Measurements from ENCODE around the gene SLC5A10. TPM values are rescaled to one million over a fixed set of nuclear protein-coding genes. Genes with fewer than 3 reads are reported as not detected.
A peak's percentile ranks its signal among the peaks of the same experiment; 100 is the strongest.

Gene SLC5A10
- total RNA-seq, 1 donor from 2014 or later: not detected

DNA sequence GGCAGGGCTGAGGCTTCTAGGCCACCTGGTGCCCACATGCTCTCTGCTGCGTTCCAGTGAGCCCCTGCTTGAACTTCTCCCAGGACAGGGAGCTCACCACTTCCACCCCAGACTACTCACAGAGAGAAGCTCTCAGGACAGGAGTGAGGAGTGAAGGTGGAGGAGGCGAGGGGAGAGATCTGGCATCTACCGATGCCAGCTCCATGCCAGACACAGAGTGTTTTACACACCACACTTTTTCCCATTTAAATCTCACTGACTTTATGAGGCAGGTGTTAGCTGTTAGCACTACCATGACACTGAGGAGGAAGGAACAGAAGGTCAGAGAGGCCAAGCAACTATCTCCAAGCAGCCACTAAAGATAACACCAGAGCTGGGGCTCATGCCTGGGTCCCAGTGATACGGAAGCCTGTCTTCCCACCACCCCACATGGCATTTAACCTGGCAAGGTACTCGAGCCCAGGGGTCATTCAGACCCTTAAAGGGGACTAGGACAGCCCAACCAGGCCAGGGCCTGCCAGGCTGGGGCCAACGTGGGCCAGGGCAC is 45.8 kb downstream of the SLC5A10 start:
- Mint-ChIP-seq H3K4me3 (no peak overlapping the region), H3K4me1 (peaks cover 34% of the 10 kb centered on the region), H3K27me3 (no peaks in the 10 kb centered on the region), H3K9me3 (peaks cover 4% of the 10 kb centered on the region), H3K27ac (no peak overlapping the region), H3K36me3 (ENCODE audit: low read depth) (peaks cover 36% of the 10 kb centered on the region)
- DNase-seq (no peak), ATAC-seq (ENCODE audit: low read depth) (no peak)
- intact Hi-C loops (cut with micrococcal nuclease): no loop called here
- CTCF ChIA-PET: no interaction called here
- TF ChIP-seq, protein P1, sequence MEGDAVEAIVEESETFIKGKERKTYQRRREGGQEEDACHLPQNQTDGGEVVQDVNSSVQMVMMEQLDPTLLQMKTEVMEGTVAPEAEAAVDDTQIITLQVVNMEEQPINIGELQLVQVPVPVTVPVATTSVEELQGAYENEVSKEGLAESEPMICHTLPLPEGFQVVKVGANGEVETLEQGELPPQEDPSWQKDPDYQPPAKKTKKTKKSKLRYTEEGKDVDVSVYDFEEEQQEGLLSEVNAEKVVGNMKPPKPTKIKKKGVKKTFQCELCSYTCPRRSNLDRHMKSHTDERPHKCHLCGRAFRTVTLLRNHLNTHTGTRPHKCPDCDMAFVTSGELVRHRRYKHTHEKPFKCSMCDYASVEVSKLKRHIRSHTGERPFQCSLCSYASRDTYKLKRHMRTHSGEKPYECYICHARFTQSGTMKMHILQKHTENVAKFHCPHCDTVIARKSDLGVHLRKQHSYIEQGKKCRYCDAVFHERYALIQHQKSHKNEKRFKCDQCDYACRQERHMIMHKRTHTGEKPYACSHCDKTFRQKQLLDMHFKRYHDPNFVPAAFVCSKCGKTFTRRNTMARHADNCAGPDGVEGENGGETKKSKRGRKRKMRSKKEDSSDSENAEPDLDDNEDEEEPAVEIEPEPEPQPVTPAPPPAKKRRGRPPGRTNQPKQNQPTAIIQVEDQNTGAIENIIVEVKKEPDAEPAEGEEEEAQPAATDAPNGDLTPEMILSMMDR (IDR thresholded peaks at IDR 0.05): no peak
- POLR2A ChIA-PET: no interaction called here

DNA sequence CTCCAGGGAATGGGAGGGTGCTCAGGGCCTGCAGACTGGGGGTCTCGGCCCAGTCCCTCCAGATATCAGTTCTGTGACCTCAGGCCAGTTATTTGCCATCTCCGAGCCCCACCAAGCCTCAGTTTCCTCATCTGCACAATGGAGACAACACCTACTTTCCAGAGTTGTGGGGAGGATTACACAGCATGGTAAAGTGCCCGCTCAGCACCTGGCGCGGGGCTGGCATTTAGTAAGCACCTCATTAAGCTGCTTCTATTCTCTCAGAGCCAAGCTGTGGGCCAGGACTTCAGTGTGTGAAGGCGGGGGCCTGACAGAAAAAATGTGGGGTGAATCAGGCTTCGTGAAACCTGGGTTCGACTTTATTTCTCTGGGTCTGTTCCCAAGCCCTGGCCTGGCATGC is 47.4 kb downstream of the SLC5A10 start:
- peaks cover 26% of the 10 kb centered on the region for H3K4me1 Mint-ChIP-seq
- H3K9me3 Mint-ChIP-seq: peaks cover 4% of the 10 kb centered on the region
- ATAC-seq (ENCODE audit: low read depth) (no peak), DNase-seq (no peak)
- CTCF ChIA-PET: no interaction called here
- no peaks in the 10 kb centered on the region for H3K27me3 Mint-ChIP-seq
- H3K4me3 Mint-ChIP-seq: no peak overlapping the region
- peaks cover 33% of the 10 kb centered on the region for H3K36me3 Mint-ChIP-seq (ENCODE audit: low read depth)
- intact Hi-C loops (cut with micrococcal nuclease): no loop called here
- POLR2A ChIA-PET: no interaction called here
- TF ChIP-seq, protein P1 (IDR thresholded peaks at IDR 0.05): no peak
- H3K27ac Mint-ChIP-seq: no peak overlapping the region

DNA sequence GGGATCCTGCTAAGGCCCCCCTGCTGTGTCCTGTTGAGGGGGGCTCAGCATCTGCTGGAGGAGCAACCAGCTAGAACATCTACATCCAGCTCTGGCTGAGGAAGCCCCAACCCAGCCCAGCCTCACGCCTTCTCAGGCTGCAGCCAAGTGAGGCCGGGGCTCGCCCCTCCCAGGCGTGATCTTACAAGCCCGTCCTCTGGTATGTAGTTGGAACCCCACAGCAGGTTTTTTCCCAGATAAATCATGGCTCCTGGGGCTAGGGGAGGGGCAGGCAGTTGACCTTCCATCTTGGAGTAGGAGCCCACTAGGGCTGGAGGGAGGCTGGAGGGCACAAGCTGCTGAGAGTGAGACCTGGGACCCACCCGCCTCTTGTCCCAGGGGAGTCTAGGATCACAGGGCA is 47.9 kb downstream of the SLC5A10 start:
- Mint-ChIP-seq H3K27ac (no peak overlapping the region), H3K9me3 (peaks cover 4% of the 10 kb centered on the region), H3K27me3 (no peaks in the 10 kb centered on the region), H3K4me3 (no peak overlapping the region), H3K36me3 (ENCODE audit: low read depth) (peaks cover 31% of the 10 kb centered on the region), H3K4me1 (peaks cover 26% of the 10 kb centered on the region)
- ATAC-seq (ENCODE audit: low read depth) (no peak), DNase-seq (no peak)
- CTCF ChIA-PET: no interaction called here
- TF ChIP-seq, protein P1 (IDR thresholded peaks at IDR 0.05): no peak
- POLR2A ChIA-PET: no interaction called here
- intact Hi-C loops (cut with micrococcal nuclease): no loop called here

DNA sequence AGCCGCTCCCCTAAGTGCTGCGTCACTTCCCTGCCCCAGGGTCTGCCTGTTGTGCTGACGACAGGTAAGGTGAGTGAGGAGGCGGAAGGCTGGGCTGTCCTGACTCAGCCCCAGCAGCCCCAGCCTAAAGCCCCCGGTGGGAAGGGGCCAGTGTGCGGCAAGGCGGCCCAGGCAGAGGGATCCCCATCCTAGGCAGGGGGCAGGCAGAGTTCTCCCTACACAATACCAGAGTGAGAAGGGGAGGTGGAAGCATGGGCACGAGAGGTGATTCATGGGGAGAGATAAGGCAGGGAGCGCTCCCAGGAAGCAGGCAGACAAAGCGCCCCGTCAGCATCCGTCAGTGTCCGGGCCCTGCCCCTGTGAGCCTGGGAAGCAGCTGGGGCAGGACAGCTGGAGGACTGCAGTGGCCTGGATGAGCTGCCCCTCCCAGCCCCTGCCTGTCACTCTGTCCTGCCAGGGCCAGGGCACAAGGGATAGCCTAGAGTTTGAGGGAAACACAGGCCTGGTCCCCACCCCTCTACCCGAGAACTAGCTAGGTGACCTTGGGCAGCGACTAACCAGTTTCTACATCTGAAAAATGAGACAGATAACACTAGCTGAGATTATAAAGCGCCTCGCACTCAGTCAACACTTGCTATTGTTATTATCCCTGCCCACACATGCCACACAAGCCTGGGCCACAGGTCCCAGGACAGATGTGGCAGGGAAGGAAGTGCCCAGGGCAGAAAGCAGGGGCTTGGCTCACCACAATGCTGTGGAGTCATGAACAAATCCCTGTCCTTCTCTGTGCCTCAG is 48.8 kb downstream of the SLC5A10 start:
- ATAC-seq (ENCODE audit: low read depth) (no peak), DNase-seq (no peak)
- H3K9me3 Mint-ChIP-seq: no peaks in the 10 kb centered on the region
- no peak overlapping the region for H3K4me3 Mint-ChIP-seq
- H3K4me1 Mint-ChIP-seq: peaks cover 30% of the 10 kb centered on the region
- no peak overlapping the region for H3K27ac Mint-ChIP-seq
- TF ChIP-seq, protein P1 (IDR thresholded peaks at IDR 0.05): no peak
- peaks cover 26% of the 10 kb centered on the region for H3K36me3 Mint-ChIP-seq (ENCODE audit: low read depth)
- no peaks in the 10 kb centered on the region for H3K27me3 Mint-ChIP-seq
- CTCF ChIA-PET: interaction anchor here (1.5 kb wide), 1 partner anchor 40 kb away, joined by 3 read pairs; no protein-coding TSS in a partner anchor
- POLR2A ChIA-PET: no interaction called here
- intact Hi-C loops (cut with micrococcal nuclease): no loop called here

DNA sequence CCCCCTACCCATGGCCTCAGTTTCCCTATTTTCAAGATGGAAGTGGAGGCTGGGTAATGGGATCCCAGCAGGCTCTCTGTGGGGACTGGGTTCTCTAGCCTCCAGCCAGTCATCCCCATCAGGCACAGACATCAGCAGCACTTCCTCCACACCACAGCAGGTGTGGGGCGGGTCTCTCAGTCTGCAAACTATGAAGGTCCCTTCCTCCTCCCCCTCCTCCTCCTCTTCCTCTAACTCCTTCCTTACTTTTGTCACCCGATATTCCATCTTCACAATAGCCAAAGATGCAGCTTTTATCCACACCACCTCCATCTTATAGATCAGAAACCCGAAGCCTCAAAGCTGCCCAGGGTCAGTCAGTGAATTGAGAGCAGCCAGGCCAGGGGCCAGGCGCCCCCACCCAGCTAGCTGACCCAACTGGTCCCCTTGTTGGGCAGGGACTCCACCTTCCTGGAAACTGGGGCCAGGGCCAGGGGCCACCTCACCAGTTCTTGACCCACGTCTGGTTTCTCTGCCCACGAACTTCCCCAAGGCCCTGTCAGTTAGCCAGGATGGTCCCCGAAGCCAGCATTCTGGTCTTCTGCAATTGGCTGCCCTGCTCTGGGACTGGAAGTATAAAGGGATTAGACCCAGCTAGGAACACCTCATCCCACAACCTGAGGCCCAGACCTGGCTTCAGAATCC is 50.1 kb downstream of the SLC5A10 start:
- CTCF ChIA-PET: interaction anchor here (1.5 kb wide), 1 partner anchor 41 kb away, joined by 3 read pairs; no protein-coding TSS in a partner anchor
- TF ChIP-seq, protein P1 (IDR thresholded peaks at IDR 0.05): no peak
- peaks cover 33% of the 10 kb centered on the region for H3K4me1 Mint-ChIP-seq
- peaks cover 18% of the 10 kb centered on the region for H3K36me3 Mint-ChIP-seq (ENCODE audit: low read depth)
- DNase-seq (no peak), ATAC-seq (ENCODE audit: low read depth) (no peak)
- H3K27ac Mint-ChIP-seq: peak overlapping the region; percentile 1
- peak overlapping the region; percentile 88 for H3K4me3 Mint-ChIP-seq
- intact Hi-C loops (cut with micrococcal nuclease): no loop called here
- no peaks in the 10 kb centered on the region for H3K9me3 Mint-ChIP-seq
- POLR2A ChIA-PET: no interaction called here
- H3K27me3 Mint-ChIP-seq: no peaks in the 10 kb centered on the region

Measured in activated B cell treated with CpG ODN at 0.5 μM for 24 hours (primary cell).